HEK293T (cell line): Measurements from ENCODE around the gene MORN1.

Source experiments
- CTCF ChIA-PET: fragments of 350-600 bp; formaldehyde crosslinking; extraction: SDS; loops from one replicate; lab custom pipeline; 2021; ENCODE audit warnings: antibody characterized with exemption, inconsistent platforms; lab: Yijun Ruan, JAX
- POLR2A ChIA-PET: fragments of 350-600 bp; formaldehyde crosslinking; extraction: SDS; loops from one replicate; lab custom pipeline; 2020; ENCODE audit warnings: antibody characterized with exemption, inconsistent platforms; lab: Yijun Ruan, JAX
- DNase-seq: peaks from one replicate; pipeline ENCODE4 v3.0.0; 2012; ENCODE audit warnings: mixed read lengths; ENCODE audit errors: extremely low spot score
- ARNT ChIP-seq: fragments of 450-650 bp; IDR thresholded peaks from 2 replicates; pipeline ENCODE4 v1.6.1; 2017; ENCODE audit warnings: mild to moderate bottlenecking
- BHLHE40 ChIP-seq: fragments of 450-650 bp; IDR thresholded peaks from 2 replicates; pipeline ENCODE4 v1.6.1; 2016; ENCODE audit warnings: mild to moderate bottlenecking, moderate library complexity, borderline replicate concordance
- CTBP1 ChIP-seq: fragments of 450-650 bp; IDR thresholded peaks from 2 replicates; pipeline ENCODE4 v1.6.1; 2016; ENCODE audit warnings: borderline replicate concordance
- ELF4 ChIP-seq: fragments of 450-650 bp; IDR thresholded peaks from 2 replicates; pipeline ENCODE4 v1.6.1; 2017; ENCODE audit warnings: antibody characterized with exemption
- FOXA1 ChIP-seq: fragments of 450-650 bp; IDR thresholded peaks from 2 replicates; pipeline ENCODE4 v1.6.1; 2016; ENCODE audit warnings: mild to moderate bottlenecking
- FOXK2 ChIP-seq: fragments of 450-650 bp; IDR thresholded peaks from 2 replicates; pipeline ENCODE4 v1.6.1; 2016; ENCODE audit warnings: mild to moderate bottlenecking
- FOXM1 ChIP-seq: fragments of 450-650 bp; IDR thresholded peaks from 2 replicates; pipeline ENCODE4 v1.6.1; 2017; ENCODE audit warnings: mild to moderate bottlenecking, borderline replicate concordance
- HDGF ChIP-seq: fragments of 450-650 bp; IDR thresholded peaks from 2 replicates; pipeline ENCODE4 v1.6.1; 2017; ENCODE audit warnings: antibody characterized with exemption, borderline replicate concordance
- L3MBTL2 ChIP-seq: fragments of 450-650 bp; conservative IDR thresholded peaks from 2 replicates; pipeline ENCODE4 v1.6.1; 2016; ENCODE audit warnings: mild to moderate bottlenecking
- LEF1 ChIP-seq: fragments of 450-650 bp; IDR thresholded peaks from 2 replicates; pipeline ENCODE4 v1.6.1; 2017; ENCODE audit warnings: mild to moderate bottlenecking, borderline replicate concordance
- NFRKB ChIP-seq: fragments of 450-650 bp; IDR thresholded peaks from 2 replicates; pipeline ENCODE4 v1.6.1; 2016; ENCODE audit warnings: mild to moderate bottlenecking, moderate library complexity
- SP1 ChIP-seq: fragments of 450-650 bp; IDR thresholded peaks from 2 replicates; pipeline ENCODE4 v1.6.1; 2017
- SUZ12 ChIP-seq: fragments of 450-650 bp; IDR thresholded peaks from 2 replicates; pipeline ENCODE4 v1.6.1; 2016; ENCODE audit warnings: mild to moderate bottlenecking
- TARDBP ChIP-seq: fragments of 450-650 bp; IDR thresholded peaks from 2 replicates; pipeline ENCODE4 v1.6.1; 2016
- ZNF384 ChIP-seq: fragments of 450-650 bp; IDR thresholded peaks from 2 replicates; pipeline ENCODE4 v1.6.1; 2016
- TF ChIP-seq, protein P1 (sequence below): fragments of 450-650 bp; IDR thresholded peaks from 2 replicates; pipeline ENCODE4 v1.6.1; 2016

The MORN1 gene

DNA sequence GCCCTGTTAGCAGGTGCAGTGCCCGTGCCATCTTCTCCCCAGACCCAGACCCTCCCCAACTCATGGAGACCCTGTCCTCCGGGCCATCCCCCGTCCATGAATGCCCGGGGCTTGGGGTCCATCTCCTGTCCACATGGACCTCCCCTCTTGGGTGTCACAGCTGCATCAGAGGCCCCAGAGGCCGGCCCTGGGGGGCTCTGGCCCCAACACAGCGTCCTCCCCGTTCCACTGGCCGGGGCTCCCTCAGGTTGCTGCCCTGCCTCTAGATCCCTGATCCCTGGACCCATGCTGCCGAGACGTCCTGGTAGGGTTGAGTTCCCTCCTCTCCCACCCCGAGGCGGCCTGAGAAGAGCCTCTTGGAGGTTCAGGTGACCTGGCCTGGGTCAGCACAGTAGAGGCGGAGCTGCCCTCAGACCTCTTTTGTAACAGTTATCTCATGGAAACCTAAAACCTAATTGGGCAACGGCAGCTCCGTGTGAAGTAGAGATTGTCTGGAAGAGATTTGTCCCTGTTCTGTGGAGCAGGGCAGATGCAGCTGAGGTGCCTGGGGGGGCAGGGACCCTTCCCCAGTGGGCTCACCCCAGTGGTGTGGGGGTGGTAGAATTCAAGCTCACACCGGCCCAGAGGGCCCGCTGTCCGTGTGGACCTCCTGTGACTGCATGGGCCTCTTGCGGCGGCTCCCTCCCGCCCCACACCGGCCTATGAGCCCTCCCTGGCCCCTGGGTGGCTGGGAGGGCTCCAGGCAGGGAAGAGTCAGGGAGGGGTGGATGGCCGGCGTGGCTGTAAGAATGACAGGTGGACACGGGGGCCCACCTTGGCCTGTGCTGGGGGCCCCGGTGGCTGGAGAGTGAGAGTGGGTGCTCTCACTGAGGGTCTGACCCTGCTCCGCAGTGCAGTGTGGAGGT is 107.1 kb downstream of the MORN1 start:
- CTCF ChIA-PET = no interaction called here
- POLR2A ChIA-PET = no interaction called here
- TF ChIP-seq CTBP1 (no peak), FOXA1 (no peak), BHLHE40 (no peak), L3MBTL2 (no peak), LEF1 (no peak), HDGF (no peak), NFRKB (no peak), ZNF384 (no peak), ELF4 (no peak), FOXK2 (no peak), TARDBP (no peak), FOXM1 (no peak), SUZ12 (no peak), SP1 (no peak), ARNT (no peak)
- TF ChIP-seq, protein P1, sequence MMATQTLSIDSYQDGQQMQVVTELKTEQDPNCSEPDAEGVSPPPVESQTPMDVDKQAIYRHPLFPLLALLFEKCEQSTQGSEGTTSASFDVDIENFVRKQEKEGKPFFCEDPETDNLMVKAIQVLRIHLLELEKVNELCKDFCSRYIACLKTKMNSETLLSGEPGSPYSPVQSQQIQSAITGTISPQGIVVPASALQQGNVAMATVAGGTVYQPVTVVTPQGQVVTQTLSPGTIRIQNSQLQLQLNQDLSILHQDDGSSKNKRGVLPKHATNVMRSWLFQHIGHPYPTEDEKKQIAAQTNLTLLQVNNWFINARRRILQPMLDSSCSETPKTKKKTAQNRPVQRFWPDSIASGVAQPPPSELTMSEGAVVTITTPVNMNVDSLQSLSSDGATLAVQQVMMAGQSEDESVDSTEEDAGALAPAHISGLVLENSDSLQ = no peak
- DNase-seq = no peak

DNA sequence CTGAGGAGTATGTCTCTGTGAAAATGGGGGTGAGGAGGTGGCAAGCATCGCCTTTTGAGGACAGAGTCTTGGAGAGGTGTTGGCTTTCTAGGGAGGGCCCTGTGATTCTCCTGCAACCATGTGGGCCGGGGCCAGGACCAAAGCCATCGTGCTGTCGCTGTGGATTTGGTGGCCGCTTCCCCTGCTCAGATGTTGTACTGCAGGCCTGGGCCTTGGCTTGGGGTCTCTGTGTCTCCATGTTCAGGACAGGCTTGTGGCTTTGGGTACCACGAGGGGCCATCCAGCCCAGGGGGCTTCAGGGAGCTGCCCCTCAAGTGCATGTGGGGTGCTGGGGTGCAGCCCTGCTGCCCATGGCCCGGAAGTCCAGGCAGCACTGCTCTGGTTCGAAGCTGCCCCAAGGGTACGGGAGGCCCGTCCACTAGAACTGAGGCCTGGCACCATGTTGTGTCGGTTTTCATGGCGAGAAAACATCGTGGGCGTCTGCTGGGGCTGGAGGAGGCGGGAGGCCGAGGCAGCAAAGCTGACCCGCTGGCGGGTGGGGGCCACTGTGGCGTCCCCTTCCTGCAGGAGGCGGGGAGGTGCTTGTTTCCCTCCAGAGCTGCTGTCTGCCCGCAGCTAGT is 107.9 kb downstream of the MORN1 start:
- ChIA-PET CTCF (no interaction called here), POLR2A (no interaction called here)
- DNase-seq = no peak
- TF ChIP-seq SUZ12 (no peak), CTBP1 (no peak), HDGF (no peak), ZNF384 (no peak), NFRKB (no peak), FOXM1 (no peak), L3MBTL2 (no peak), FOXA1 (no peak), SP1 (no peak), ARNT (no peak), LEF1 (no peak), ELF4 (no peak), TARDBP (no peak), FOXK2 (no peak), BHLHE40 (no peak)
- TF ChIP-seq, protein P1 = no peak

DNA sequence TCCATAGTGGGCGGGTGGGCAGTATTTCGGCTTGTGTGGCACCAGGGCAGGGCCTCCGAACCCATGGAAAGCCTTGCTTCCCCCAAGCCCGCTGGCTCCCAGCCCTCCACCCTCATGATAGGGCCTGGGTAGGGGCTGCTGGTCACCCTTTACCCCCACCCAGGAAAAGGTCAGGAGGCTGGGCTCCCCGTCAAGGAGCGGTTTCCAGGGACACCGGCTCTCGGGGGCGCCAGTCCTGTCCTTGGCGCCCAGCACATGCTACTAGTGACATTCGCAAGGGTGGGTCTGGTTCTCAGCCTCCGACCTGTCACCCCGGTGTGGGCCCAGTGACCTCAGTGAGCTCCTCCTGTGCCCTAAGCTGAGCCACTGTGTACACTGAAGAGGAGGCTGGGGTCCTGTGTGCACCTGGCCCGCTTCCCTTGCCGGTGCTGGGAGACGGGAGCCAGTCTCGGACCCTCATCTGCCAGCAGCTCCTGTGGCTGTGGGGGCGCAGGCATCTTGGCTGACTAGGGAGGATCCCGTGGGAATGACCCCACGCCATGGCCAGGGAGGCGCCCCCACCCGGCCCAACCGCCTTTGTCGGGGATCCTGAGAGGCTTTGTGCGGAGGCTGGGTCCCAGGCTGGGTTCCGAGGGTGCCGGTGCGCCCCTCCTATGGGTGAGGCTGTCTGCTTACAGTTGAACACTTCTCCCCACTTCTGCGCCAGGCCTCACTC is 108.6 kb downstream of the MORN1 start:
- CTCF ChIA-PET = no interaction called here
- POLR2A ChIA-PET = no interaction called here
- no peak for TF ChIP-seq HDGF
- no peak for TF ChIP-seq FOXK2
- no peak for TF ChIP-seq BHLHE40
- no peak for TF ChIP-seq SUZ12
- no peak for TF ChIP-seq TARDBP
- no peak for TF ChIP-seq CTBP1
- no peak for TF ChIP-seq ARNT
- TF ChIP-seq ELF4 = no peak
- no peak for TF ChIP-seq NFRKB
- no peak for TF ChIP-seq LEF1
- TF ChIP-seq L3MBTL2 = no peak
- no peak for TF ChIP-seq FOXM1
- no peak for TF ChIP-seq SP1
- TF ChIP-seq, protein P1 = no peak
- no peak for TF ChIP-seq ZNF384
- no peak for TF ChIP-seq FOXA1
- DNase-seq = no peak

DNA sequence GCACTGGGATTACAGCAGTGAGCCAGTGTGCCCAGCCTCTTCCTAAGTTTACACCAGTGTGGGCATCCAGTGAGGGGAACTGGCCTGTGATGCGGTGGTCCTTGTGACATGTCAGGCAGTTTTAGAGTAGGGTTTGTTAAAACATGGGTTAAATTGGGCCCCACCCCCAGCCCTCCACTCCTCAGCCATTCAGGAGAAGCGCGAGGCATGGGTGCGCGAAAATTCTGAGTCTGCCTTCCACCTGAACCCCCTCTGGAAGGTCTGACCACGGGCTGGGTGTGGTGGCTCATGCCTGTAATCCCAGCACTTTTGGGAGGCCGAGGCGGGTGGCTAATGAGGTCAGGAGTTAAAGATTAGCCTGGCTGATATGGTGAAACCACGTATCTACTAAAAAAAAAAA is 111.5 kb downstream of the MORN1 start:
- DNase-seq = no peak
- POLR2A ChIA-PET = no interaction called here
- CTCF ChIA-PET = no interaction called here
- TF ChIP-seq, protein P1 = no peak
- TF ChIP-seq FOXM1 (no peak), FOXK2 (no peak), SP1 (no peak)

DNA sequence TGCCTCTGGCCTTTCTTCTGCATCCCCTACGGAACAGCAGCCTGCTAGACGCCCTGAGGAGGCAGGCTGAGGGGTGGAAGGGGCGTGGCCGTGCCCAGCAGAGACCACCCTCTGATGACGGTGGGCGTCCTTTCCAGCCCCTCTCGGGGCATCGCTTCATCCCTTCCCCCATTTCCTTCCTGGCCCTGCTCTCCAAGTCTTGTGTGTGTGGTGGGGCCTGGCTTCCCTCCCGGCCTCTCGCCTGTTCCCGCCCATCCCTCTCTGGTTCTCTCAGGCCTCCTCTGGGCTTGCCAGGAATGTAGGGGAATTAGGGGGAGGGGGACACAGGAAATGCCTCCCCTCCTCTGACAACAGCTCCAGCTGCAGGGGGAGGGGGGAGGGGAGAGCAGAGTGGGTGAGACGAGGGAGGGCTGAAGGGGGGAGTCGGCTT is 112.1 kb downstream of the MORN1 start:
- POLR2A ChIA-PET = no interaction called here
- CTCF ChIA-PET = no interaction called here
- TF ChIP-seq ZNF384 = no peak
- no peak for TF ChIP-seq HDGF
- TF ChIP-seq FOXM1 = no peak
- TF ChIP-seq, protein P1 = no peak
- no peak for TF ChIP-seq L3MBTL2
- no peak for TF ChIP-seq FOXA1
- no peak for TF ChIP-seq LEF1
- no peak for TF ChIP-seq ARNT
- no peak for TF ChIP-seq BHLHE40
- no peak for TF ChIP-seq SUZ12
- no peak for DNase-seq
